ENCODE data around the gene LRRC3. TPM values are rescaled to one million over a fixed set of nuclear protein-coding genes. Genes with fewer than 3 reads are reported as not detected.

LRRC3 gene
- total RNA-seq, 2 experiments from 2014 or later = not detected

DNA sequence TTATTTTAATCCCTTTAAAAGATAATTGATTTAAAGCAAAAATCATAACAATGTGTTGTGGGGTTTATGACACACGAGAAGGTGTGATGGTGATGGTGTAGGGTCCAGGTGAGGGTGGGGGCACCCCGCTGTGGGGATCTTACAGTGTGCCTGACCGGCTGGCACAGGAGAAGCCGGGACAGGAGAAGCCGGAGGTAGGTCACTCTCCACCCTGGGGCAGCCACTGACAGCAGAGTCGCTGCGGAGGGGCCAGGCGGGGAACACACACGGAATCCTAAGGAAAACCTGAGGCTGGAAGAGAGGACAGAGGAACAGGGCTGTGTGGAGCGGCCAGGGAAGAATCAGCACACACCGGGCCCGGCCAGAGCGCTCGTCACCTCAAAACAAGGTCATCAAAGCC is 4.3 kb upstream of the LRRC3 start:
- ChIA-PET CTCF (ENCODE audit: unreplicated experiment) (no interaction called here), POLR2A (no interaction called here)
- no peaks in the 10 kb centered on the region for H3K4me1 ChIP-seq (ENCODE audit: insufficient read depth, low read length, poor library complexity, severe bottlenecking)
- H2AFZ ChIP-seq (ENCODE audit: low read length) = no peak overlapping the region
- no peaks in the 10 kb centered on the region for H3K9me2 ChIP-seq (ENCODE audit: insufficient read depth, low read length)
- no TSS peak for BruUV-seq (replicated peaks)
- H3K36me3 ChIP-seq (ENCODE audit: insufficient read depth, low read length) = no peaks in the 10 kb centered on the region
- H4K20me1 ChIP-seq (ENCODE audit: insufficient read depth, low read length) = no peaks in the 10 kb centered on the region
- no peak for TF ChIP-seq EZH2phosphoT487 (IDR thresholded peaks at IDR 0.05; ENCODE audit: borderline replicate concordance, low read depth, low read length)
- TF ChIP-seq, protein P1, sequence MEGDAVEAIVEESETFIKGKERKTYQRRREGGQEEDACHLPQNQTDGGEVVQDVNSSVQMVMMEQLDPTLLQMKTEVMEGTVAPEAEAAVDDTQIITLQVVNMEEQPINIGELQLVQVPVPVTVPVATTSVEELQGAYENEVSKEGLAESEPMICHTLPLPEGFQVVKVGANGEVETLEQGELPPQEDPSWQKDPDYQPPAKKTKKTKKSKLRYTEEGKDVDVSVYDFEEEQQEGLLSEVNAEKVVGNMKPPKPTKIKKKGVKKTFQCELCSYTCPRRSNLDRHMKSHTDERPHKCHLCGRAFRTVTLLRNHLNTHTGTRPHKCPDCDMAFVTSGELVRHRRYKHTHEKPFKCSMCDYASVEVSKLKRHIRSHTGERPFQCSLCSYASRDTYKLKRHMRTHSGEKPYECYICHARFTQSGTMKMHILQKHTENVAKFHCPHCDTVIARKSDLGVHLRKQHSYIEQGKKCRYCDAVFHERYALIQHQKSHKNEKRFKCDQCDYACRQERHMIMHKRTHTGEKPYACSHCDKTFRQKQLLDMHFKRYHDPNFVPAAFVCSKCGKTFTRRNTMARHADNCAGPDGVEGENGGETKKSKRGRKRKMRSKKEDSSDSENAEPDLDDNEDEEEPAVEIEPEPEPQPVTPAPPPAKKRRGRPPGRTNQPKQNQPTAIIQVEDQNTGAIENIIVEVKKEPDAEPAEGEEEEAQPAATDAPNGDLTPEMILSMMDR (conservative IDR thresholded peaks at IDR 0.05; ENCODE audit: low read length) = no peak
- H3K4me3 ChIP-seq (ENCODE audit: low read depth, low read length, poor library complexity, severe bottlenecking) = no peak overlapping the region
- no peak overlapping the region for H3K27ac ChIP-seq (ENCODE audit: low read depth, low read length, poor library complexity, severe bottlenecking)
- no peaks in the 10 kb centered on the region for H3K79me2 ChIP-seq (ENCODE audit: insufficient read depth, low read depth, low read length)
- no peaks in the 10 kb centered on the region for H3K9me3 ChIP-seq (ENCODE audit: low read length)
- no peak overlapping the region for H3K4me2 ChIP-seq (ENCODE audit: low read length)
- intact Hi-C loops (cut with micrococcal nuclease; ENCODE audit: unreplicated experiment) = no loop called here
- DNase-seq (ENCODE audit: low spot score) = no peak

DNA sequence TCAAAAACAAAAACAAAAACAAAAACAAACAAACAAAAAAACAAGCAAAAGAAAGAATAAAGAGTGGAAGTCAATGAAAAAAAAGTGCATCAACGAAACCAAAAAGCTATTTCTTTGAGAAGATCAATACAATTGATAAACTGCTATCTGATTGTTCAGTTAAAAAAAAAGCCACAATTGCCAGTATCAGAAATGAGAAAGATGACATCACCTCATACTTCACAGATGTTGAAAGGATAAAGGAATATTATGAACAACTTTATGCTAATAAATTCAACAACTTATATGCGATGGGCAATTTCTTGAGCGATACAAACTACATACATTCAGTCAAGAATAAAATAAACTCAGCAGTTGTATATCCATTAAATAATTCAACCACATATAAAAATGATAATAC is 2.2 kb upstream of the LRRC3 start:
- BruUV-seq (replicated peaks) = no TSS peak
- Histone ChIP-seq H3K9me3 (ENCODE audit: low read length) (no peaks in the 10 kb centered on the region), H3K4me3 (ENCODE audit: low read depth, low read length, poor library complexity, severe bottlenecking) (no peak overlapping the region), H3K79me2 (ENCODE audit: insufficient read depth, low read depth, low read length) (no peaks in the 10 kb centered on the region), H3K9me2 (ENCODE audit: insufficient read depth, low read length) (no peaks in the 10 kb centered on the region), H3K4me2 (ENCODE audit: low read length) (no peak overlapping the region), H3K27ac (ENCODE audit: low read depth, low read length, poor library complexity, severe bottlenecking) (no peak overlapping the region), H3K36me3 (ENCODE audit: insufficient read depth, low read length) (no peaks in the 10 kb centered on the region), H2AFZ (ENCODE audit: low read length) (no peak overlapping the region), H3K4me1 (ENCODE audit: insufficient read depth, low read length, poor library complexity, severe bottlenecking) (no peaks in the 10 kb centered on the region), H4K20me1 (ENCODE audit: insufficient read depth, low read length) (no peaks in the 10 kb centered on the region)
- DNase-seq (ENCODE audit: low spot score) = no peak
- TF ChIP-seq, protein P1 (conservative IDR thresholded peaks at IDR 0.05; ENCODE audit: low read length) = no peak
- TF ChIP-seq EZH2phosphoT487 (IDR thresholded peaks at IDR 0.05; ENCODE audit: borderline replicate concordance, low read depth, low read length) = no peak
- POLR2A ChIA-PET = no interaction called here
- CTCF ChIA-PET (ENCODE audit: unreplicated experiment) = no interaction called here
- intact Hi-C loops (cut with micrococcal nuclease; ENCODE audit: unreplicated experiment) = no loop called here

DNA sequence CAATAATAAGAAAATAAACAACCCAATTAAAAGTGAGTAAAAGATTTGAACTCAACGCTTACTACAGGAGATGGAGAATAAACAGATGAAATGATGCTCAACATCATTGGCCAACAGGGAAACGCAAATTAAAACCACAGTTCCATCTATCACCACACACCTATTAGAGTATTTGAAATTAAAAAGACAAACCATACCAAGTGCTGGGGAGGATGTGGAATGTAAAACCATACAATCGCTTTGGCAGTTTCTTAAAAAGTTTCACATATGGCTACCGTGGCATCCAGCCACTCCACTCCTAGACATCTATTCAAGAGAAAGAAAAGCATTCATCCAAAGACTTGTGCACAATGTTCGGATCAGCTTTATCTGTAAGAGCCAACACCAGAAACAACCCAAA is 1.3 kb upstream of the LRRC3 start:
- Histone ChIP-seq H3K36me3 (ENCODE audit: insufficient read depth, low read length) (no peaks in the 10 kb centered on the region), H3K9me3 (ENCODE audit: low read length) (no peaks in the 10 kb centered on the region), H2AFZ (ENCODE audit: low read length) (no peak overlapping the region), H4K20me1 (ENCODE audit: insufficient read depth, low read length) (no peaks in the 10 kb centered on the region), H3K27ac (ENCODE audit: low read depth, low read length, poor library complexity, severe bottlenecking) (no peak overlapping the region), H3K4me1 (ENCODE audit: insufficient read depth, low read length, poor library complexity, severe bottlenecking) (no peaks in the 10 kb centered on the region), H3K4me2 (ENCODE audit: low read length) (no peak overlapping the region), H3K4me3 (ENCODE audit: low read depth, low read length, poor library complexity, severe bottlenecking) (no peak overlapping the region), H3K79me2 (ENCODE audit: insufficient read depth, low read depth, low read length) (no peaks in the 10 kb centered on the region), H3K9me2 (ENCODE audit: insufficient read depth, low read length) (no peaks in the 10 kb centered on the region)
- no peak for DNase-seq (ENCODE audit: low spot score)
- POLR2A ChIA-PET = no interaction called here
- intact Hi-C loops (cut with micrococcal nuclease; ENCODE audit: unreplicated experiment) = no loop called here
- BruUV-seq (replicated peaks) = no TSS peak
- no peak for TF ChIP-seq EZH2phosphoT487 (IDR thresholded peaks at IDR 0.05; ENCODE audit: borderline replicate concordance, low read depth, low read length)
- TF ChIP-seq, protein P1 (conservative IDR thresholded peaks at IDR 0.05; ENCODE audit: low read length) = no peak
- CTCF ChIA-PET (ENCODE audit: unreplicated experiment) = no interaction called here
